ENCODE results near the gene MID2.
"Not testable (repeated sequence)": the region's sequence is repeated elsewhere in the genome, so short reads cannot be mapped to it uniquely, and the experiment has no call there.

Gene MID2

DNA sequence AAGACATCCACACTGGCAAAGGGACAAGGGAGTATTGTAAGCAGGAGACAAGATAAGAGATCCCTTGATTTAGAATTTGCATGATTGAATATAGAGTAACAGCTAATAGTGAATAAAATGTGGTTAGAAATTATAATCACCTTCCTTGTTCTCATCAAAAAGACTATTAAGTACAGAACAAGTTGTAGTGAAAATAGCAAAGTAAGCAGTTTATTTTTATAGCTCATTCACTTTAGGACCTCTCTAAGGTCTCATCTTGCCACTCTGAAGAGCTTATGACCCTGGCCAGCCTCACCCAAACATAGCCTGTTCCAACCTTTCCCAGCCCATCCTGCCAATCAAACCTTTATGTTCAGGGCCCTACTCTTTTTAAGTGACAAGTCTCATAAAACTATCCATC lies 30.6 kb downstream of the MID2 start:
- Histone ChIP-seq H3K79me2 (ENCODE audit: insufficient read depth, low read depth) (no peaks in the 10 kb centered on the region), H3K27me3 (ENCODE audit: insufficient read depth, low read depth) (no peaks in the 10 kb centered on the region), H3K27ac (no peak overlapping the region)

DNA sequence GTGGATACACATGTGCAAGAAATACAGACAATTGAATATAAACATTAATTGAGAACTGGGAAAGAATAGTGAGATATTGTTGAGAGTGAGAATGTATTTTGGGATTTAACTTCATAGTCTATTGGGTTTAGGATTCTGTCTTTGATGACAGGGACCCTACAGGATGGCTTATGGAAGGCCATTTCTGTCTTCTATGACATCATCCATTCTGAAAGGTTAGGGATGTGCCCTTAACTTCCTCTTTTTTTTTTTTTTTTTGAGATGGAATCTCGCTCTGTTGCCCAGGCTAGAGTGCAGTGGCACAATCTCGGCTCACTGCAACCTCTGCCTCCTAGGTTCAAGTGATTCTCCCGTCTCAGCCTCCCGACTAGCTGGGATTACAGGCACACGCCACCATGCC lies 31.4 kb downstream of the MID2 start:
- not testable (repeated sequence) for H2AFZ ChIP-seq (ENCODE audit: low read depth); H4K20me1 ChIP-seq (ENCODE audit: insufficient read depth); H3K36me3 ChIP-seq (ENCODE audit: insufficient read depth); H3K27ac ChIP-seq; H3K27me3 ChIP-seq (ENCODE audit: insufficient read depth, low read depth); H3K9ac ChIP-seq; H3K79me2 ChIP-seq (ENCODE audit: insufficient read depth, low read depth); H3K4me2 ChIP-seq; H3K4me1 ChIP-seq (ENCODE audit: low read depth, poor library complexity, severe bottlenecking); H3K4me3 ChIP-seq (IDR thresholded peaks at IDR 0.05; ENCODE audit: insufficient read depth, low read depth, low read length)

More for the DNA sequence above, 30.6 kb downstream of the MID2 start:
- Histone ChIP-seq H3K4me1 (ENCODE audit: low read depth, poor library complexity, severe bottlenecking) (no peaks in the 10 kb centered on the region), H3K9ac (no peak overlapping the region), H3K4me3 (IDR thresholded peaks at IDR 0.05; ENCODE audit: insufficient read depth, low read depth, low read length) (no peak overlapping the region), H3K4me2 (no peak overlapping the region), H2AFZ (ENCODE audit: low read depth) (no peak overlapping the region), H3K36me3 (ENCODE audit: insufficient read depth) (no peaks in the 10 kb centered on the region), H4K20me1 (ENCODE audit: insufficient read depth) (no peaks in the 10 kb centered on the region)
- TF ChIP-seq, protein P1, sequence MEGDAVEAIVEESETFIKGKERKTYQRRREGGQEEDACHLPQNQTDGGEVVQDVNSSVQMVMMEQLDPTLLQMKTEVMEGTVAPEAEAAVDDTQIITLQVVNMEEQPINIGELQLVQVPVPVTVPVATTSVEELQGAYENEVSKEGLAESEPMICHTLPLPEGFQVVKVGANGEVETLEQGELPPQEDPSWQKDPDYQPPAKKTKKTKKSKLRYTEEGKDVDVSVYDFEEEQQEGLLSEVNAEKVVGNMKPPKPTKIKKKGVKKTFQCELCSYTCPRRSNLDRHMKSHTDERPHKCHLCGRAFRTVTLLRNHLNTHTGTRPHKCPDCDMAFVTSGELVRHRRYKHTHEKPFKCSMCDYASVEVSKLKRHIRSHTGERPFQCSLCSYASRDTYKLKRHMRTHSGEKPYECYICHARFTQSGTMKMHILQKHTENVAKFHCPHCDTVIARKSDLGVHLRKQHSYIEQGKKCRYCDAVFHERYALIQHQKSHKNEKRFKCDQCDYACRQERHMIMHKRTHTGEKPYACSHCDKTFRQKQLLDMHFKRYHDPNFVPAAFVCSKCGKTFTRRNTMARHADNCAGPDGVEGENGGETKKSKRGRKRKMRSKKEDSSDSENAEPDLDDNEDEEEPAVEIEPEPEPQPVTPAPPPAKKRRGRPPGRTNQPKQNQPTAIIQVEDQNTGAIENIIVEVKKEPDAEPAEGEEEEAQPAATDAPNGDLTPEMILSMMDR (conservative IDR thresholded peaks at IDR 0.05; ENCODE audit: low read depth, low read length) = no peak

DNA sequence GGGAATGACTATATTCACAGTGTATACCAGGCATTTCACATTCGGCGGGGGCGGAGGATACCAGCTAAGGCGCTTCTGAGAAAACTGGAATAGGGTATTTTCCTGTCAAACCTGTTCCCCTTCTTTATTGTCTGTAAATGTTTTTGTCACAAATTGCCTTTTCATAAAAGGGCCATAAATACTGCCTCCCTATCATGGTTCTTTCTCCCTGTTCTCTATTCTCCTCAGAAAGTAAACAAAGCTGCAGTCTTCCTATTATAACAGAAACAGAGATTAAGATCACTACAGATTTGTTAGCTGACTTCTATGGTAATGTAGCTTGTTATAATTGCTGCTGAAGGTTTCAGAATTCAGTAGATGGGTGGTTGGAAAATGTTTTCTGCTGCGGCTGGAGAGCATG lies 32.2 kb downstream of the MID2 start:
- H2AFZ ChIP-seq (ENCODE audit: low read depth) = no peak overlapping the region
- H3K27me3 ChIP-seq (ENCODE audit: insufficient read depth, low read depth) = no peaks in the 10 kb centered on the region
- no peaks in the 10 kb centered on the region for H3K36me3 ChIP-seq (ENCODE audit: insufficient read depth)
- H4K20me1 ChIP-seq (ENCODE audit: insufficient read depth) = no peaks in the 10 kb centered on the region
- H3K27ac ChIP-seq = no peak overlapping the region
- H3K79me2 ChIP-seq (ENCODE audit: insufficient read depth, low read depth) = no peaks in the 10 kb centered on the region
- TF ChIP-seq, protein P1 (conservative IDR thresholded peaks at IDR 0.05; ENCODE audit: low read depth, low read length) = no peak
- H3K9ac ChIP-seq = no peak overlapping the region
- H3K4me1 ChIP-seq (ENCODE audit: low read depth, poor library complexity, severe bottlenecking) = no peaks in the 10 kb centered on the region
- no peak overlapping the region for H3K4me3 ChIP-seq (IDR thresholded peaks at IDR 0.05; ENCODE audit: insufficient read depth, low read depth, low read length)
- no peak overlapping the region for H3K4me2 ChIP-seq

DNA sequence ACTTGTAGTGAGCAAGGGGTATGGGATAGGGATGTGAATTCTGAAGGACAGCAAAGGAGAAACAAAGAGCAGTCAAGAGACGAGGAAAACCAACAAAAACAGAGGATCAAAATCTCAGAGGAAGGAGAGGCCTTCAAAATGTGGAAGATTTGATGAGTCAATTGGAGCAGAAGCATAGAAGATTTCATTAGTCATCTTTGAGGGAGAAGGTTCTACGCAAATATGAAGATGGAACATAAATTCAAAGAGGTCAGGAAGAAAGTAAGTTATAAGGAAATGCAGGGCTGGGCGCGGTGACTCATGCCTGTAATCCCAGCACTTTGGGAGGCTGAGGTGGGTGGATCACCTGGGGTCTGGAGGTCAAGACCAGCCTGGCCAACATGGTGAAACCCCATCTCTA lies 35.4 kb downstream of the MID2 start:
- Histone ChIP-seq H3K27ac (no peak overlapping the region), H4K20me1 (ENCODE audit: insufficient read depth) (no peaks in the 10 kb centered on the region), H3K27me3 (ENCODE audit: insufficient read depth, low read depth) (no peaks in the 10 kb centered on the region), H3K4me2 (no peak overlapping the region), H3K9ac (no peak overlapping the region), H3K4me1 (ENCODE audit: low read depth, poor library complexity, severe bottlenecking) (no peaks in the 10 kb centered on the region), H3K79me2 (ENCODE audit: insufficient read depth, low read depth) (no peaks in the 10 kb centered on the region), H2AFZ (ENCODE audit: low read depth) (no peak overlapping the region), H3K4me3 (IDR thresholded peaks at IDR 0.05; ENCODE audit: insufficient read depth, low read depth, low read length) (no peak overlapping the region), H3K36me3 (ENCODE audit: insufficient read depth) (no peaks in the 10 kb centered on the region)
- TF ChIP-seq, protein P1 (conservative IDR thresholded peaks at IDR 0.05; ENCODE audit: low read depth, low read length) = no peak

DNA sequence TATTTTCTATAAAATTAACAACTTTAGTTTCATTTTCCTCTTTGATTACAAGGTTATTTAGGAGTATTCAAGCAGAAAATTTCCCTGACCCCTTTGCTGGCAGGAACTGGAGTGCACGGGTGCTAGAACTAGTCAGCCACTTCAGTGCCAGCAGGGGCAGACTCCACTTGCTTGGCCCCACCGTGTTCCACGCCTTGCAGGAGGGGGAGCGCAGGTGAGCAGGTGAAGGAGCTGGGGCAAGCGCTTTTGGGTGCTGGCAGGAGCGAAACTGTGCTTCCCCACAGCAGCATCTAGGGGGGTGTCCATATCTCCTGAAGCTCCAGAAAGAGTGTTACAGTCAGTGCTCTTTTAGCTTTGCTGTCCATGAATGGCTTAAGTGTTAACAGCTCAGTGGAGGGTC lies 45.5 kb downstream of the MID2 start:
- H3K36me3 ChIP-seq (ENCODE audit: insufficient read depth) = no peaks in the 10 kb centered on the region
- H3K4me1 ChIP-seq (ENCODE audit: low read depth, poor library complexity, severe bottlenecking) = no peaks in the 10 kb centered on the region
- no peaks in the 10 kb centered on the region for H3K79me2 ChIP-seq (ENCODE audit: insufficient read depth, low read depth)
- no peak overlapping the region for H3K9ac ChIP-seq
- no peak overlapping the region for H3K27ac ChIP-seq
- H4K20me1 ChIP-seq (ENCODE audit: insufficient read depth) = no peaks in the 10 kb centered on the region
- no peak overlapping the region for H3K4me2 ChIP-seq
- H2AFZ ChIP-seq (ENCODE audit: low read depth) = no peak overlapping the region
- TF ChIP-seq, protein P1 (conservative IDR thresholded peaks at IDR 0.05; ENCODE audit: low read depth, low read length) = no peak
- no peaks in the 10 kb centered on the region for H3K27me3 ChIP-seq (ENCODE audit: insufficient read depth, low read depth)
- no peak overlapping the region for H3K4me3 ChIP-seq (IDR thresholded peaks at IDR 0.05; ENCODE audit: insufficient read depth, low read depth, low read length)

All from KMS-11 (cell line).